K562 (cell line): ENCODE measurements around the gene CMBL. TPM values are rescaled to one million over a fixed set of nuclear protein-coding genes. Genes with fewer than 3 reads are reported as not detected.

Experiments
- ELF1 ChIP-seq: fragments of 200-800 bp; sonication (Bioruptor generic); IDR thresholded peaks from 2 replicates; pipeline ENCODE4 v1.6.1; 2016; ENCODE audit warnings: missing genetic modification characterization, missing compliant biosample characterization
- HDAC3 ChIP-seq: fragments of 450-650 bp; IDR thresholded peaks from 2 replicates; pipeline ENCODE4 v1.6.1; 2018; ENCODE audit warnings: borderline replicate concordance, mild to moderate bottlenecking, moderate library complexity; ENCODE audit not compliant: partially characterized antibody
- MGA ChIP-seq: fragments of 450-650 bp; IDR thresholded peaks from 2 replicates; pipeline ENCODE4 v1.6.1; 2016; ENCODE audit warnings: mild to moderate bottlenecking, moderate library complexity
- NCOR1 ChIP-seq: fragments of 450-650 bp; IDR thresholded peaks from 2 replicates; pipeline ENCODE4 v1.6.1; 2016; ENCODE audit warnings: mild to moderate bottlenecking, moderate library complexity
- NRF1 ChIP-seq, 2 experiments: fragments of 450-650 bp; IDR thresholded peaks in 1 of 2; conservative IDR thresholded peaks in 1 of 2; 2 replicates each; pipeline ENCODE4 v1.6.1; 2014; ENCODE audit warnings: mild to moderate bottlenecking in 2 of 2
- PHF21A ChIP-seq: fragments of 450-650 bp; IDR thresholded peaks from 2 replicates; pipeline ENCODE4 v1.6.1; 2017; ENCODE audit warnings: low read depth, borderline replicate concordance
- USF2 ChIP-seq: sonication (generic); formaldehyde crosslinking; IDR thresholded peaks from 2 replicates; pipeline ENCODE4 v1.5.0; 2020; ENCODE audit warnings: missing genetic modification reagents
- ZNF175 ChIP-seq: fragments of 200-800 bp; sonication (Bioruptor generic); IDR thresholded peaks from 2 replicates; pipeline ENCODE4 v1.6.1; 2016; ENCODE audit warnings: low read depth, mild to moderate bottlenecking, missing genetic modification characterization, missing compliant biosample characterization
- ZNF324 ChIP-seq: fragments of 250-450 bp; sonication (Bioruptor Pico); IDR thresholded peaks from 2 replicates; pipeline ENCODE4 v1.4.0; 2020; ENCODE audit warnings: mild to moderate bottlenecking
- ZNF57 ChIP-seq: fragments of 450-650 bp; formaldehyde crosslinking; IDR thresholded peaks from 2 replicates; pipeline ENCODE4 v1.4.0; 2020; ENCODE audit warnings: mild to moderate bottlenecking, moderate library complexity
- polyA plus RNA-seq, 8 experiments: library from polyadenylated mRNA; depleted of rRNA in 4 of 8; stranded (reverse) in 5 of 8; unstranded in 3 of 8; fragments of >200 nt; fragmentation: Nextera tagmentation in 2 of 8; fragmentation: Illumina TruSeq in 1 of 8; extraction: Ambion mirVana in 2 of 8; extraction: Trizol in 1 of 8; gene quantifications; 2 replicates each; pipeline versions ENCODE4 v1.2.1 to v1.2.3, GENCODE V29; 2011 to 2014; ENCODE audit warnings: inconsistent platforms in 1 of 8, missing spikeins in 1 of 8
- total RNA-seq, 7 experiments: library from RNA; depleted of rRNA in 6 of 7; stranded (reverse); fragments of >200 nt in 6 of 7; fragmentation: Illumina TruSeq in 2 of 7; extraction: Trizol in 2 of 7; gene quantifications; 2 replicates each; pipeline versions ENCODE4 v1.2.1 to v1.2.3, GENCODE V29; 2011 to 2021; ENCODE audit warnings: low replicate concordance in 1 of 7
- TF ChIP-seq, protein P1 (sequence below): fragments of 250-450 bp; sonication (Bioruptor Pico); IDR thresholded peaks from 2 replicates; pipeline ENCODE4 v1.5.0; 2021; ENCODE audit warnings: mild to moderate bottlenecking, borderline replicate concordance

CMBL gene
- total and polyA plus RNA-seq, 9 of the 15 experiments (the other 6 are each of a cell fraction or from before 2014, with no cell fraction given), result 22.6 to 192 (median 71.1) TPM

- TF ChIP-seq MGA, result peak; percentile 95
- TF ChIP-seq NRF1 (conservative IDR thresholded peaks at IDR 0.05 in 1 of 2, IDR thresholded peaks at IDR 0.05 in 1 of 2), result 0 out of 4 replicates have a peak, but pooled peaks of 1 of the 2 experiments have one; percentile 13
- no peak for TF ChIP-seq PHF21A
- 0 out of 2 replicates have a peak, but pooled peaks have one; percentile 13 for TF ChIP-seq USF2 (CRISPR knock-in tag)
- TF ChIP-seq HDAC3, result peak; percentile 53
- no peak; the same call in 1 of the 2 replicates for TF ChIP-seq ZNF175 (CRISPR knock-in tag)
- peak; percentile 35 for TF ChIP-seq NCOR1
- TF ChIP-seq ELF1 (tag), result no peak
- TF ChIP-seq ZNF324 (CRISPR knock-in tag), result no peak
- TF ChIP-seq, protein P1, sequence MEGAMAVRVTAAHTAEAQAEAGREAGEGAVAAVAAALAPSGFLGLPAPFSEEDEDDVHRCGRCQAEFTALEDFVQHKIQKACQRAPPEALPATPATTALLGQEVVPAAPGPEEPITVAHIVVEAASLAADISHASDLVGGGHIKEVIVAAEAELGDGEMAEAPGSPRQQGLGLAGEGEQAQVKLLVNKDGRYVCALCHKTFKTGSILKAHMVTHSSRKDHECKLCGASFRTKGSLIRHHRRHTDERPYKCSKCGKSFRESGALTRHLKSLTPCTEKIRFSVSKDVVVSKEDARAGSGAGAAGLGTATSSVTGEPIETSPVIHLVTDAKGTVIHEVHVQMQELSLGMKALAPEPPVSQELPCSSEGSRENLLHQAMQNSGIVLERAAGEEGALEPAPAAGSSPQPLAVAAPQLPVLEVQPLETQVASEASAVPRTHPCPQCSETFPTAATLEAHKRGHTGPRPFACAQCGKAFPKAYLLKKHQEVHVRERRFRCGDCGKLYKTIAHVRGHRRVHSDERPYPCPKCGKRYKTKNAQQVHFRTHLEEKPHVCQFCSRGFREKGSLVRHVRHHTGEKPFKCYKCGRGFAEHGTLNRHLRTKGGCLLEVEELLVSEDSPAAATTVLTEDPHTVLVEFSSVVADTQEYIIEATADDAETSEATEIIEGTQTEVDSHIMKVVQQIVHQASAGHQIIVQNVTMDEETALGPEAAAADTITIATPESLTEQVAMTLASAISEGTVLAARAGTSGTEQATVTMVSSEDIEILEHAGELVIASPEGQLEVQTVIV (CRISPR knock-in tag), result no peak
- TF ChIP-seq ZNF57, result no peak
Measured at GRCh38 chr5:10317825-10318682, 10.4 kb upstream of the CMBL start (continued).
